GM10248 (cell line): ENCODE measurements around the gene ZNF423.

ENCODE experiments used
- CTCF ChIA-PET: fragments of 300-600 bp; sonication (Branson Sonifier 250); formaldehyde crosslinking; extraction: SDS; loops from one replicate; lab custom pipeline; 2021; ENCODE audit warnings: antibody characterized with exemption; lab: Yijun Ruan, JAX
- POLR2A ChIA-PET: fragments of 350-650 bp; sonication (Branson Sonifier 250); formaldehyde crosslinking; extraction: SDS; loops from one replicate; lab custom pipeline; 2020; ENCODE audit warnings: antibody characterized with exemption; lab: Yijun Ruan, JAX
- DNase-seq: peaks from one replicate; pipeline ENCODE4 v3.0.0; 2012; ENCODE audit errors: extremely low spot score
- CTCF ChIP-seq: IDR thresholded peaks from 2 replicates; pipeline ENCODE4 v1.5.1; 2012; ENCODE audit warnings: mild to moderate bottlenecking, low read depth; ENCODE audit errors: extremely low read depth, missing control alignments, control extremely low read depth

ZNF423 gene

GRCh38 chr16:49640581-49640980 lies 215.3 kb downstream of the ZNF423 start:
- CTCF ChIA-PET, result no interaction called here
- no peak for DNase-seq
- POLR2A ChIA-PET, result no interaction called here
- no peak for TF ChIP-seq CTCF

GRCh38 chr16:49639739-49640431 lies 216.0 kb downstream of the ZNF423 start:
- TF ChIP-seq CTCF, result no peak
- no peak for DNase-seq
- ChIA-PET CTCF (no interaction called here), POLR2A (no interaction called here)

GRCh38 chr16:49638673-49639610 lies 217.0 kb downstream of the ZNF423 start:
- POLR2A ChIA-PET, result no interaction called here
- no peak for DNase-seq
- CTCF ChIA-PET, result no interaction called here
- TF ChIP-seq CTCF, result no peak

GRCh38 chr16:49637933-49638672 lies 217.8 kb downstream of the ZNF423 start:
- ChIA-PET POLR2A (no interaction called here), CTCF (no interaction called here)
- TF ChIP-seq CTCF, result no peak
- DNase-seq, result no peak

- no peak for DNase-seq
- TF ChIP-seq CTCF, result no peak
- CTCF ChIA-PET, result no interaction called here
- POLR2A ChIA-PET, result no interaction called here
Measured at GRCh38 chr16:49637511-49637910, 218.4 kb downstream of the ZNF423 start.

- CTCF ChIA-PET, result no interaction called here
Measured at GRCh38 chr16:49636608-49637007, 219.3 kb downstream of the ZNF423 start.

More at GRCh38 chr16:49636608-49637007, 219.3 kb downstream of the ZNF423 start:
- POLR2A ChIA-PET, result no interaction called here
- DNase-seq, result no peak
- no peak for TF ChIP-seq CTCF
